Stimulated activated CD8-positive, alpha-beta memory T cell treated with anti-CD3 and anti-CD28 coated beads, Interleukin-12 subunit alpha, Interleukin-12 subunit beta, amount 100 ng/mL, for 24 hours (primary cell): ENCODE data around the gene TBX22.
"Not testable (repeated sequence)": the region's sequence is repeated elsewhere in the genome, so short reads cannot be mapped to it uniquely, and the experiment has no call there.

Experiments used
- DNase-seq: peaks from one replicate; pipeline ENCODE4 v3.0.0-alpha.2; 2020; ENCODE audit errors: extremely low read depth

The TBX22 gene

GRCh38 chrX:80014141-80014940 is at the start of gene TBX22:
Gene TBX22, plus strand, starts transcription at chrX:80014753. Its CDS starts 7,517 bp downstream, at chrX:80022270.
- DNase-seq: no peak

GRCh38 chrX:79975605-79976004 is 38.9 kb upstream of the TBX22 start:
- no peak for DNase-seq

- DNase-seq: no peak
These were observed 10.1 kb upstream of the TBX22 start for GRCh38 chrX:80004458-80004857.

- no peak for DNase-seq
These were observed 3.0 kb upstream of the TBX22 start for GRCh38 chrX:80011522-80011921.

- no peak for DNase-seq
These were observed 1.6 kb downstream of the TBX22 start for GRCh38 chrX:80016182-80016581.

- no peak for DNase-seq
These were observed 7.1 kb downstream of the TBX22 start for GRCh38 chrX:80021621-80022020.

GRCh38 chrX:80022363-80023031 is 7.9 kb downstream of the TBX22 start:
- DNase-seq: no peak

GRCh38 chrX:80026116-80026515 is 11.6 kb downstream of the TBX22 start:
- no peak for DNase-seq

- not testable (repeated sequence) for DNase-seq
These were observed 51.6 kb downstream of the TBX22 start for GRCh38 chrX:80066156-80066555.

- not testable (repeated sequence) for DNase-seq
These were observed 61.1 kb downstream of the TBX22 start for GRCh38 chrX:80075625-80076024.
